ENCODE data around the gene BIRC7.

Gene BIRC7

DNA sequence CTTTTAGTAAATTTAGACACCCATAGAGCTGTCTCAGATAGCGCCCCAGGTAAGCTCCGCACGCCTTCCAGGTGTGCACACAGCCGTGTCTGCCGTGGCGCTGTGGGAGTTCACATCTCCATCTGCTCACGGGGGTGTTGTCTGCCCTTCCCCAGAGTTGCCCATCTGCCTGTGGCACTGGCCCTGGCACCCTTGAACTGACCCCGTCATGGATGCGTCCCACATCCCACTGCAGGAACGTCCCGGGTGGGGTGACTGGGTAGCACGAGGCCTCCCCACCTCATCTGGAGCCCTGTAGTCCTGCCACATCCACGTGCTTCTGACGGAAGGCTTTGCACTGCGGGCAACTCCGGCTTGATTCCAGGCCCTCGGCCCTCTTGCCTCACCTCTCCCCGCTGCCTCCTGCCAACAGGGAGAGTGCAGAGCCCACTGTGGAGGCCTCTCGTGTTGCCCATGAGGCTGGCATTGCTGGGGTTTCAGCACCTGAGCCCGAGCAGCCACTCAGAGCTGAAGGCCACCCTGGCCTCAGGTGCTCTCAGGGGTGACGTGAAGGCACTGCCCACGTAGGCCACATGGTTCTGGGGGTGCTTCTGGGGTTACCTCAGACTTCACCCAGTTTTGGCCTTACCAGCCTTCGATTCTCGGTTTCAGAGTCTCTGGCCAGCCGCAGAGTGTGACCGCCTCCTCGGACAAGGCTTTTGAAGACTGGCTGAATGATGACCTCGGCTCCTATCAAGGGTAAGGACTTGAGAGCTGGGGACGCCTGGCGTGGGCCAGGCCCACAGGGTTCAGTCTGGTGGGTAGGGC lies 42.0 kb downstream of the BIRC7 start:
- H3K36me3 ChIP-seq (ENCODE audit: control insufficient read depth in 5 of 5, insufficient read depth in 5 of 5, low read length in 5 of 5): peaks cover 0 to 67% (median 60%) of the 10 kb centered on the region in 5 donors

DNA sequence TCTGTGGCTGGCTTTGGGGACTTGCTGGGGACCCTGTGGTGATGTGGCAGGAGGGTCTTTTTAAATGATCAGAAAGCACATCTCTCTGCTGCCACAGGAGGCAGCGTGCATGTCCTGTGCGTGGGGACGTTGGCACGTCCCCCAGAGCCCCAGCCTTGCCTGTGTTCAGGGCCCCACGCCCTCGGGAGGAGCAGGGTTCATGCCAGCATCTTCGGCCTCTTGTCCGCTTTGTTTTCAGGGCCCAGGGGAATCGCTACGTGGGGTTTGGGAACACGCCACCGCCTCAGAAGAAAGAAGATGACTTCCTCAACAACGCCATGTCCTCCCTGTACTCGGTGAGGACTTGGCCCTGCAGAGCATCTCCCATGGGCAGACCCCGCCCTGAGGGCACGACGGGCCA lies 43.0 kb downstream of the BIRC7 start:
- Histone ChIP-seq H3K9ac (ENCODE audit: low read length in 5 of 5) (no peak overlapping the region), H3K4me3 (ENCODE audit: low read depth in 1 of 5, low read length in 5 of 5) (no peak overlapping the region), H3K9me3 (ENCODE audit: control insufficient read depth in 5 of 5, low read length in 5 of 5) (no peaks in the 10 kb centered on the region), H3K27me3 (ENCODE audit: control insufficient read depth in 5 of 5, insufficient read depth in 4 of 5, low read length in 5 of 5) (no peaks in the 10 kb centered on the region), H3K4me1 (ENCODE audit: control insufficient read depth in 5 of 5, insufficient read depth in 5 of 5, low read length in 5 of 5) (peaks cover 5 to 18% (median 13%) of the 10 kb centered on the region in 5 donors), H3K27ac (ENCODE audit: low read depth, low read length) (no peak overlapping the region), H3K36me3 (ENCODE audit: control insufficient read depth in 5 of 5, insufficient read depth in 5 of 5, low read length in 5 of 5) (peaks cover 0 to 77% (median 70%) of the 10 kb centered on the region in 5 donors)

More for the DNA sequence above, 42.0 kb downstream of the BIRC7 start:
- H3K9ac ChIP-seq (ENCODE audit: low read length in 5 of 5): no peak overlapping the region
- no peaks in the 10 kb centered on the region for H3K27me3 ChIP-seq (ENCODE audit: control insufficient read depth in 5 of 5, insufficient read depth in 4 of 5, low read length in 5 of 5)
- no peak overlapping the region for H3K27ac ChIP-seq (ENCODE audit: low read depth, low read length)
- H3K4me3 ChIP-seq (ENCODE audit: low read depth in 1 of 5, low read length in 5 of 5): no peak overlapping the region
- no peaks in the 10 kb centered on the region for H3K9me3 ChIP-seq (ENCODE audit: control insufficient read depth in 5 of 5, low read length in 5 of 5)
- H3K4me1 ChIP-seq (ENCODE audit: control insufficient read depth in 5 of 5, insufficient read depth in 5 of 5, low read length in 5 of 5): peaks cover 8 to 25% (median 19%) of the 10 kb centered on the region in 5 donors

DNA sequence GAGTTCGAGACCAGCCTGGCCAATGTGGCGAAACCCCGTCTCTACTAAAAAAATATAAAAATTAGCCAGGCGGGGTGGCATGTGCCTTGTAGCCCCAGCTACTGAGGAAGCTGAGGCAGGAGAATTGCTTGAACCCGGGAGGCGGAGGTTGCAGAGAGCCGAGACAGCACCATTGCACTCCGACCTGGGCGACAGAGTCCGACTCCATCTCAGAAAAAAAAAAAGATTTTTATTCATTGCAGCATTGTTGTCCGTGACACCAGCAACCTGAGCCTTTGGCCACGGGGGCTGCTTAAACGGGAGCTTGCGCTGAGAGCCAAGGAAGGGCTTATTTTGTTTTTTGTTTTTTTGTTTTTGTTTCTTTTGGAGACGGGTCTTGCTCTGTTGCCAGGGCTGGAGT lies 44.2 kb downstream of the BIRC7 start:
- Histone ChIP-seq H3K9ac (ENCODE audit: low read length in 5 of 5) (no peak overlapping the region), H3K36me3 (ENCODE audit: control insufficient read depth in 5 of 5, insufficient read depth in 5 of 5, low read length in 5 of 5) (peaks cover 0 to 89% (median 77%) of the 10 kb centered on the region in 5 donors), H3K27me3 (ENCODE audit: control insufficient read depth in 5 of 5, insufficient read depth in 4 of 5, low read length in 5 of 5) (no peaks in the 10 kb centered on the region), H3K9me3 (ENCODE audit: control insufficient read depth in 5 of 5, low read length in 5 of 5) (no peaks in the 10 kb centered on the region), H3K27ac (ENCODE audit: low read depth, low read length) (no peak overlapping the region), H3K4me1 (ENCODE audit: control insufficient read depth in 5 of 5, insufficient read depth in 5 of 5, low read length in 5 of 5) (peaks cover 0 to 7% (median 5%) of the 10 kb centered on the region in 5 donors), H3K4me3 (ENCODE audit: low read depth in 1 of 5, low read length in 5 of 5) (no peak overlapping the region)

DNA sequence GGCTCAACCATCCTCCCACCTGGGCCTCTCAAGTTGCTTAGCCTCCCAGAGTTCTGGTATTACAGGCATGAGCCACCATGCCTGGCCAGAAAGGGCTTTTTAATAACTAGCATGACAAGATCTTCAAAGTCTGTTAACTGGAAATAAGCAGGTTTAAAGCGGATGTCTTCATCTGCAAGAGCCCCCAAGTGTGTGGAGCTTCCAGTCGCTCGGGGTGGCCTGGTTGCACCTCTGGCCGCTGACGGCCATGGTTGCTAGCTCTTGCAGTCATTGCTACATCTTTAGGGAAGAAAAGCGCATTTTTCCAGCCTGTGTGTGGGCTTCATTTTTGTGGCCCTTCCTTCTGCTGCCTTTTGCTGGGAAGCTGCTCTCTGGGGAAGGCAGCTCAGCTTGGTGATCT lies 44.7 kb downstream of the BIRC7 start:
- H3K9me3 ChIP-seq (ENCODE audit: control insufficient read depth in 5 of 5, low read length in 5 of 5): no peaks in the 10 kb centered on the region
- peaks cover 0 to 93% (median 79%) of the 10 kb centered on the region in 5 donors for H3K36me3 ChIP-seq (ENCODE audit: control insufficient read depth in 5 of 5, insufficient read depth in 5 of 5, low read length in 5 of 5)
- no peak overlapping the region for H3K27ac ChIP-seq (ENCODE audit: low read depth, low read length)
- H3K9ac ChIP-seq (ENCODE audit: low read length in 5 of 5): no peak overlapping the region
- no peak overlapping the region for H3K4me3 ChIP-seq (ENCODE audit: low read depth in 1 of 5, low read length in 5 of 5)
- peaks cover 0 to 6% (median 5%) of the 10 kb centered on the region in 5 donors for H3K4me1 ChIP-seq (ENCODE audit: control insufficient read depth in 5 of 5, insufficient read depth in 5 of 5, low read length in 5 of 5)
- no peaks in the 10 kb centered on the region for H3K27me3 ChIP-seq (ENCODE audit: control insufficient read depth in 5 of 5, insufficient read depth in 4 of 5, low read length in 5 of 5)

DNA sequence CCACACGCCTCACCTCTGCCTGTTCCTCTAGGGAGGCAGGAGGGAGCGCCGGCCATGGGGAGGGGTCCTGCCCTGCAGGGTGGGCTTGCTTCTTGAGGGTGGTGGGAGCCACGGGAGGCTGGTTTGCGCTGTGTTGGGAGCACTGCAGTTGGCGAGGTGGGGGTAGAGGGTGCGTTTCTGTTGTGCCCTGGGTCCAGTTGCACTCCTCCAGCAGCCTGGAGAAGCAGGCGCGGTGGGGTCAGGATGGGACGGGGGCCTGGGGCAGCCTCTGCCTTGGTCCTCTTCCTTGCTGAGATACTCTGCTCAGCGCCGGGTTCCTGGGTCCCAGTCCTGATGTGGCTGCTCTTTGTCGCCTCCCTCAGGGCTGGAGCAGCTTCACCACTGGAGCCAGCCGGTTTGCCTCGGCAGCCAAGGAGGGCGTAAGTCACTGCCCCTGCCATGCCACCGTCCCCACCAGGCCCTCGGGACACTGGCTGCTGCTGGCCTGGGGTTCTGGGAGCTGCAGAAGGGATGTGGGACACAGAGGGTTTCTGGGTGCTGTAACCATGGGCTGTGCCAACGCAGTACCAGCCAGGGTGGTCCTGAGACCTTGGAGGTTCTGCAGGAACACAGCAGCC lies 45.3 kb downstream of the BIRC7 start:
- H3K9me3 ChIP-seq (ENCODE audit: control insufficient read depth in 5 of 5, low read length in 5 of 5): no peaks in the 10 kb centered on the region

DNA sequence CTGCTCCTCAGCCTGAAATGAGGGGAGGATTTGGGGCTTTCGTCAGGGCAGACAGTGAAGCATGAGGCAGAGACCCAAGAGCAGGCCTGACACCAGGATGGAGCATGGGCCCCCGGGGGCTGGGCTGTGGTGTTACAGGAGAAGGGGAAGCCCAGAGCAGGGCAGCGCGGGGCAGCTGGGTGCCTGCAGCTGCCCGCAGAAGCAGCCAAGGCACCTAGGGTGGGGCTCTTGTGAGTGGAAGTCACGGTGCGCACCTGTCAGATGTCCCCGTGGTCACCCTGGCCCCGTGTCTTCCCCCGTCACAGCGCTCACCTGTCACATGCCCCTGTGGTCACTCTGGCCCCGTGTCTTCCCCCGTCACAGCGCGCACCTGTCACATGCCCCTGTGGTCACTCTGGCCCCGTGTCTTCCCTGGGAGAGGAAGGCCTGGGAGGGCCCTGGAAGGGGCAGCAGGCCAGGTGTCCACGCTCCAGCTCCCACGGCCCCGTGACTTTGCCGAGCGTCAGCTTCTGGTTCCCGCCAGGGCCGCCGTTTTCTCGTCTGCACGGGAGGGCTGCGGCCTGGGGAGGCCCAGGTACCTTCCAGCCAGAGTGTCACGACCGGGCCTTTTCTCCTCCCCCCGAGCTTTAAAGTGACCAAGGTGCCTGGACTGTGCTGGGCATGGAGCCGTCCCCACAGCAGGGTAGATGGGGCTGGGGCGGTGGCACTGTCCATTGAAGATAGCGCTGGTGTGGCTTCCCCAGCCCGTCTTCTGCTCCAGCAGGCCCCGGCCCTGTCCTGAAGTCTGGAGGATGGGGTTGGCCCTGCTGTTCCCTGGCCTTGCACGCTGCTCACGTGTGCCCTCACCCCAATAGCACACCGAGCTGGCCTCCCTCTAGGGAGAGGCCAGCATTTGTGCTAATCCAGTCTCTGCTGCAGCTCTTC lies 46.3 kb downstream of the BIRC7 start:
- Histone ChIP-seq H3K27ac (ENCODE audit: low read depth, low read length) (no peak overlapping the region), H3K36me3 (ENCODE audit: control insufficient read depth in 5 of 5, insufficient read depth in 5 of 5, low read length in 5 of 5) (peaks cover 0 to 96% (median 81%) of the 10 kb centered on the region in 5 donors), H3K9ac (ENCODE audit: low read length in 5 of 5) (no peak overlapping the region), H3K9me3 (ENCODE audit: control insufficient read depth in 5 of 5, low read length in 5 of 5) (no peaks in the 10 kb centered on the region), H3K4me3 (ENCODE audit: low read depth in 1 of 5, low read length in 5 of 5) (no peak overlapping the region), H3K4me1 (ENCODE audit: control insufficient read depth in 5 of 5, insufficient read depth in 5 of 5, low read length in 5 of 5) (peaks cover 0 to 6% (median 5%) of the 10 kb centered on the region in 5 donors), H3K27me3 (ENCODE audit: control insufficient read depth in 5 of 5, insufficient read depth in 4 of 5, low read length in 5 of 5) (no peaks in the 10 kb centered on the region)

More for the DNA sequence above, 45.3 kb downstream of the BIRC7 start:
- H3K27ac ChIP-seq (ENCODE audit: low read depth, low read length): no peak overlapping the region
- H3K4me3 ChIP-seq (ENCODE audit: low read depth in 1 of 5, low read length in 5 of 5): no peak overlapping the region
- no peaks in the 10 kb centered on the region for H3K27me3 ChIP-seq (ENCODE audit: control insufficient read depth in 5 of 5, insufficient read depth in 4 of 5, low read length in 5 of 5)
- peaks cover 0 to 97% (median 82%) of the 10 kb centered on the region in 5 donors for H3K36me3 ChIP-seq (ENCODE audit: control insufficient read depth in 5 of 5, insufficient read depth in 5 of 5, low read length in 5 of 5)
- peaks cover 0 to 6% (median 5%) of the 10 kb centered on the region in 5 donors for H3K4me1 ChIP-seq (ENCODE audit: control insufficient read depth in 5 of 5, insufficient read depth in 5 of 5, low read length in 5 of 5)
- no peak overlapping the region for H3K9ac ChIP-seq (ENCODE audit: low read length in 5 of 5)

DNA sequence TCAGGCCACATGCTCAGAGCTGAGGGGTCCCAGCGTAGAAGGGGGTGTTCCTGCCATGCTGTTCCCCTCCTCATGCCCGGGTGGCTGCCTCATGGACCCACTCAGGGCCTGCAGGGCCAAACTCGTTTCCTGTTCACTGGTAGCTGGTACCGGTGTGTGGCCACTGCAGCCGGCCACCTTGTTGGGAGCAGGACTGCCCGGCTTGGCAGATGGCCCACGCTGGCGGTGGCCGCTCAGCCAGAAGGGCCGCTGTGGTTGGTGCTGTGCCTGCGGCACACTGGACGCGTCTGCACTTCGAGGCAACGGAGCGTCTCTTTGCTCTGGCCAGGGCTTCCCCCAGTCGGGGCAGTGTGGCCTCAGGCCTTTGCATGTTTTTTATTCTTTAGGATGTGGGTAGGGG lies 47.2 kb downstream of the BIRC7 start:
- H3K4me3 ChIP-seq (ENCODE audit: low read depth in 1 of 5, low read length in 5 of 5): no peak overlapping the region
- peaks cover 0 to 93% (median 80%) of the 10 kb centered on the region in 5 donors for H3K36me3 ChIP-seq (ENCODE audit: control insufficient read depth in 5 of 5, insufficient read depth in 5 of 5, low read length in 5 of 5)
- H3K27me3 ChIP-seq (ENCODE audit: control insufficient read depth in 5 of 5, insufficient read depth in 4 of 5, low read length in 5 of 5): no peaks in the 10 kb centered on the region
- no peak overlapping the region for H3K9ac ChIP-seq (ENCODE audit: low read length in 5 of 5)
- H3K4me1 ChIP-seq (ENCODE audit: control insufficient read depth in 5 of 5, insufficient read depth in 5 of 5, low read length in 5 of 5): peaks cover 0 to 6% (median 5%) of the 10 kb centered on the region in 5 donors
- H3K27ac ChIP-seq (ENCODE audit: low read depth, low read length): no peak overlapping the region
- H3K9me3 ChIP-seq (ENCODE audit: control insufficient read depth in 5 of 5, low read length in 5 of 5): no peaks in the 10 kb centered on the region

DNA sequence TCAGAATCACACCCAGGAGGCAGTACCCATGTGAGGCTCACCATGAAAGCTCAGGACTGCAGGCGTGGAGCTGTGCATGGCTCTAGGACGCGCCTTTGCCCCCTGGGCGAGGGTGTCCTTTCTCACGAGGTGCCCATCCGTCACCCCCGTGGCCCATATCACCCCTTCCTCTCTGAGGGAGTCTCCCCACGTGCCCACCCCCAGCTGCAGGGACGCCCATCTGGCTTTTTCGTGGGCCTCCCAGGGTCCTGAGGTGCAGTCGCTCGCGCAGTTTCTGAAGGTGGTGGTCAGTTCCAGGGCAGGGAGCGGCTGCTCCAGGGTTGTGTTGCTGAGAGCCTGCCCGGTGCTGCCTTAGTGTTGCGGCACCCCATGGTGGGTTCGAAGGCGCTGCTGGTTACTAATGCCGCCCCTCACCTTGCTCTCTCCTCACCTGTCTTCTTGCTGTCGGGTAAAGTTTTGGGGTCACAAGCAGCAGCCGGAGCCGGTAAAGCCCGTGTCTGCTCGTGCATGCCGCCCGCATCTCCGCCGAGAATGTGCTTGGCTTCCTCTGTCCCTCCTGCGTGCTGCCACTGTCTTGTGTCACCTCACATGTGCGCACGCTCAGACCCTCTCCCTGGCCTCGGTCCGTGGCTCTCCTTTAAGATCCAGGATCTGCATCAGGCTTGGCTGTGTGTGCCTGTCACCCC lies 47.8 kb downstream of the BIRC7 start:
- peaks cover 0 to 93% (median 80%) of the 10 kb centered on the region in 5 donors for H3K36me3 ChIP-seq (ENCODE audit: control insufficient read depth in 5 of 5, insufficient read depth in 5 of 5, low read length in 5 of 5)

DNA sequence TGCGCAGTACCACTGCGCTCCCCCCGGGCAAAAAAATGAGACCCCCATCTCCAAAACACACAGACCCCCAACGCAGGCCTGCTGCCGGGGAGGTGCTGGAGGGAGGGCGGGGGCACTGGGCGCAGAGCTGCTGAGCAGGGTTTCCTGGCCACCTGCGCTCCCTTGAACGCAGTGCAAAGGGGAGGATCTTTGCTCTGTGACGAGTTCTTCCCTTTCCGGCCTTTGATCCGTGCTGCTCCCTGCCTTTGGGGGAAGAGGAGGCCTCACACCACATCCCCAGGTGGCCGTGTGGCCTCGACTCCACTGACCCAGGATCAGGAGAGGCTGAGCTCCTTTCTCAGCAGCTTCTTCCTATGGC lies 48.4 kb downstream of the BIRC7 start:
- peaks cover 0 to 93% (median 81%) of the 10 kb centered on the region in 5 donors for H3K36me3 ChIP-seq (ENCODE audit: control insufficient read depth in 5 of 5, insufficient read depth in 5 of 5, low read length in 5 of 5)

More for the DNA sequence above, 47.8 kb downstream of the BIRC7 start:
- Histone ChIP-seq H3K27ac (ENCODE audit: low read depth, low read length) (no peak overlapping the region), H3K4me1 (ENCODE audit: control insufficient read depth in 5 of 5, insufficient read depth in 5 of 5, low read length in 5 of 5) (peaks cover 0 to 6% (median 5%) of the 10 kb centered on the region in 5 donors), H3K27me3 (ENCODE audit: control insufficient read depth in 5 of 5, insufficient read depth in 4 of 5, low read length in 5 of 5) (no peaks in the 10 kb centered on the region), H3K9me3 (ENCODE audit: control insufficient read depth in 5 of 5, low read length in 5 of 5) (no peaks in the 10 kb centered on the region), H3K9ac (ENCODE audit: low read length in 5 of 5) (no peak overlapping the region), H3K4me3 (ENCODE audit: low read depth in 1 of 5, low read length in 5 of 5) (no peak overlapping the region)

More for the DNA sequence above, 48.4 kb downstream of the BIRC7 start:
- H3K9ac ChIP-seq (ENCODE audit: low read length in 5 of 5): no peak overlapping the region
- no peak overlapping the region for H3K27ac ChIP-seq (ENCODE audit: low read depth, low read length)
- peaks cover 0 to 6% (median 5%) of the 10 kb centered on the region in 5 donors for H3K4me1 ChIP-seq (ENCODE audit: control insufficient read depth in 5 of 5, insufficient read depth in 5 of 5, low read length in 5 of 5)
- H3K4me3 ChIP-seq (ENCODE audit: low read depth in 1 of 5, low read length in 5 of 5): no peak overlapping the region
- H3K27me3 ChIP-seq (ENCODE audit: control insufficient read depth in 5 of 5, insufficient read depth in 4 of 5, low read length in 5 of 5): no peaks in the 10 kb centered on the region
- H3K9me3 ChIP-seq (ENCODE audit: control insufficient read depth in 5 of 5, low read length in 5 of 5): no peaks in the 10 kb centered on the region

Measured in subcutaneous abdominal adipose tissue (tissue), 5 donors.